H1 (cell line): ENCODE results near the gene GEMIN7. TPM values are rescaled to one million over a fixed set of nuclear protein-coding genes. Genes with fewer than 3 reads are reported as not detected.

Experiments used
- CTCF ChIA-PET: fragments of 300-600 bp; sonication (Branson Sonifier 250); formaldehyde crosslinking; loops from one replicate; lab custom pipeline; 2021; ENCODE audit not compliant: partially characterized antibody; lab: Charles Lee
- POLR2A ChIA-PET: fragments of 300-600 bp; sonication (Branson Sonifier 250); formaldehyde crosslinking; loops from one replicate; lab custom pipeline; 2021; ENCODE audit warnings: inconsistent platforms; ENCODE audit not compliant: partially characterized antibody; lab: Charles Lee
- DNase-seq, 2 experiments: peaks; one replicate each; pipeline versions ENCODE4 v3.0.0 to v3.0.0-alpha.2; 2010 to 2022; ENCODE audit warnings: low spot score in 2 of 2, low read depth in 1 of 2, mixed read lengths in 1 of 2
- FAIRE-seq: peaks from 2 replicates; lab custom pipeline; 2011; peaks lifted over from hg19 to GRCh38; lab: Jason Lieb, UNC
- H2AFZ ChIP-seq: 2 replicates; pipeline ENCODE4 v1.8.1; 2012; ENCODE audit warnings: low read length, inconsistent platforms
- H2AK5ac ChIP-seq: 2 replicates; pipeline ENCODE4 v1.6.1; 2013; ENCODE audit warnings: low read depth, low read length
- H2BK120ac ChIP-seq: replicated peaks from 2 replicates; pipeline ENCODE3; 2013; ENCODE audit warnings: low read depth, low read length, inconsistent platforms
- H2BK12ac ChIP-seq: 2 replicates; pipeline ENCODE4 v1.6.1; 2013; ENCODE audit warnings: low read depth, low read length
- H2BK15ac ChIP-seq: 2 replicates; pipeline ENCODE4 v1.6.1; 2013; ENCODE audit warnings: low read length
- H2BK20ac ChIP-seq: 2 replicates; pipeline ENCODE4 v1.6.1; 2013; ENCODE audit warnings: low read length
- H2BK5ac ChIP-seq: 2 replicates; pipeline ENCODE4 v1.6.1; 2013; ENCODE audit warnings: low read depth, low read length
- H3K14ac ChIP-seq: 2 replicates; pipeline ENCODE4 v1.6.1; 2013; ENCODE audit warnings: inconsistent platforms; ENCODE audit not compliant: insufficient read length
- H3K18ac ChIP-seq: 2 replicates; pipeline ENCODE4 v1.6.1; 2013; ENCODE audit warnings: low read length; ENCODE audit errors: extremely low read depth
- H3K23ac ChIP-seq: 2 replicates; pipeline ENCODE4 v1.6.1; 2013; ENCODE audit warnings: inconsistent platforms; ENCODE audit not compliant: insufficient read length
- H3K23me2 ChIP-seq: 2 replicates; pipeline ENCODE4 v1.6.1; 2013; ENCODE audit warnings: low read depth, low read length
- H3K27ac ChIP-seq: 2 replicates; pipeline ENCODE4 v1.6.1; 2011; ENCODE audit warnings: low read depth, low read length, inconsistent platforms
- H3K27me3 ChIP-seq, 4 experiments: replicated peaks in 1 of 4; 1 replicate in 1 of 4; 2 replicates in 3 of 4; pipeline versions ENCODE4 v1.6.1 to v1.8.1; 2011 to 2013; ENCODE audit warnings: low read length in 3 of 4, mild to moderate bottlenecking in 3 of 4, inconsistent platforms in 2 of 4, mixed read lengths in 2 of 4, moderate library complexity in 1 of 4; ENCODE audit not compliant: control insufficient read depth in 3 of 4, insufficient read depth in 3 of 4; ENCODE audit errors: extremely low read depth in 1 of 4
- H3K36me3 ChIP-seq, 4 experiments: 2 replicates each; pipeline versions ENCODE4 v1.6.1 to v1.8.1; 2011 to 2013; ENCODE audit warnings: mild to moderate bottlenecking in 4 of 4, low read length in 3 of 4, moderate library complexity in 2 of 4, control low read depth in 1 of 4, inconsistent platforms in 1 of 4; ENCODE audit not compliant: insufficient read depth in 4 of 4, control insufficient read depth in 2 of 4
- H3K4ac ChIP-seq: replicated peaks from 2 replicates; pipeline ENCODE3; 2013; ENCODE audit warnings: low read length, low read depth, mixed read lengths, inconsistent platforms; ENCODE audit not compliant: insufficient read length
- H3K4me1 ChIP-seq, 4 experiments: replicated peaks in 1 of 4; 1 replicate in 1 of 4; 2 replicates in 3 of 4; pipeline versions ENCODE4 v1.6.1 to v1.8.1; 2011 to 2013; ENCODE audit warnings: low read length in 3 of 4, inconsistent platforms in 2 of 4, mixed read lengths in 1 of 4; ENCODE audit not compliant: insufficient read depth in 4 of 4, control insufficient read depth in 3 of 4
- H3K4me2 ChIP-seq, 2 experiments: 2 replicates each; pipeline versions ENCODE4 v1.6.1 to v1.8.1; 2011 to 2013; ENCODE audit warnings: low read depth in 2 of 2, low read length in 2 of 2, control low read depth in 1 of 2, inconsistent platforms in 1 of 2, mild to moderate bottlenecking in 1 of 2; ENCODE audit not compliant: insufficient read depth in 1 of 2
- H3K4me3 ChIP-seq, 4 experiments: fragments of 200-600, 300-600 bp in 1 of 4; sonication (generic), shearing (Covaris generic), sonication (Bioruptor Twin) in 1 of 4; 2 replicates each; pipeline versions ENCODE4 v1.5.1 to v1.8.1; 2011 to 2016; ENCODE audit warnings: low read length in 4 of 4, low read depth in 3 of 4, control low read depth in 2 of 4, inconsistent platforms in 2 of 4, mild to moderate bottlenecking in 2 of 4, mixed read lengths in 1 of 4, moderate library complexity in 1 of 4; ENCODE audit not compliant: insufficient read depth in 2 of 4; ENCODE audit errors: extremely low read depth in 1 of 4
- H3K56ac ChIP-seq: replicated peaks from 2 replicates; pipeline ENCODE3; 2013; ENCODE audit warnings: low read depth, mild to moderate bottlenecking, mixed read lengths, low read length, inconsistent platforms; ENCODE audit not compliant: insufficient read length
- H3K79me1 ChIP-seq: 2 replicates; pipeline ENCODE4 v1.6.1; 2013; ENCODE audit warnings: low read depth, low read length, control low read depth
- H3K79me2 ChIP-seq, 2 experiments: 2 replicates each; pipeline versions ENCODE4 v1.6.1 to v1.8.1; 2012 to 2013; ENCODE audit warnings: low read length in 2 of 2, mild to moderate bottlenecking in 2 of 2, inconsistent platforms in 1 of 2; ENCODE audit not compliant: insufficient read depth in 2 of 2, control insufficient read depth in 1 of 2
- H3K9ac ChIP-seq, 4 experiments: replicated peaks in 1 of 4; 1 replicate in 1 of 4; 2 replicates in 3 of 4; pipeline versions ENCODE4 v1.6.1 to v1.8.1; 2011 to 2013; ENCODE audit warnings: low read depth in 3 of 4, low read length in 3 of 4, control low read depth in 2 of 4, mild to moderate bottlenecking in 2 of 4, moderate library complexity in 2 of 4, inconsistent platforms in 1 of 4; ENCODE audit errors: extremely low read depth in 1 of 4
- H3K9me3 ChIP-seq, 2 experiments: 2 replicates each; pipeline versions ENCODE4 v1.6.1 to v1.8.1; 2012 to 2013; ENCODE audit warnings: mild to moderate bottlenecking in 2 of 2, moderate library complexity in 2 of 2, control low read depth in 1 of 2, inconsistent platforms in 1 of 2, low read depth in 1 of 2, low read length in 1 of 2, mixed read lengths in 1 of 2; ENCODE audit not compliant: insufficient read depth in 2 of 2
- H4K20me1 ChIP-seq, 2 experiments: replicated peaks in 1 of 2; 2 replicates each; pipeline versions ENCODE3 to v1.8.1; 2011 to 2013; ENCODE audit warnings: inconsistent platforms in 2 of 2, low read length in 2 of 2, mild to moderate bottlenecking in 1 of 2; ENCODE audit not compliant: insufficient read depth in 2 of 2, control insufficient read depth in 1 of 2
- H4K5ac ChIP-seq: 2 replicates; pipeline ENCODE4 v1.6.1; 2013; ENCODE audit warnings: low read length, low read depth, mixed read lengths, inconsistent platforms; ENCODE audit not compliant: insufficient read length
- H4K8ac ChIP-seq: 2 replicates; pipeline ENCODE4 v1.8.0; 2013; ENCODE audit warnings: mild to moderate bottlenecking, moderate library complexity, low read length, inconsistent platforms; ENCODE audit not compliant: insufficient read depth; ENCODE audit errors: extremely low read depth
- H4K91ac ChIP-seq: replicated peaks from 2 replicates; pipeline ENCODE3; 2013; ENCODE audit warnings: low read length, mixed read lengths, inconsistent platforms; ENCODE audit not compliant: insufficient read length
- CHD1 ChIP-seq: IDR thresholded peaks from 2 replicates; pipeline ENCODE4 v1.6.1; 2012; ENCODE audit warnings: low read depth, low read length, improper control_type of control experiment
- CTBP2 ChIP-seq: IDR thresholded peaks from 2 replicates; pipeline ENCODE4 v1.7.0; 2011; ENCODE audit warnings: borderline replicate concordance, mild to moderate bottlenecking, moderate library complexity, mixed read lengths, low read length; ENCODE audit not compliant: insufficient read depth, insufficient read length
- FOSL1 ChIP-seq: IDR thresholded peaks from 2 replicates; pipeline ENCODE4 v1.6.1; 2011; ENCODE audit warnings: mild to moderate bottlenecking, low read depth, low read length, moderate library complexity; ENCODE audit not compliant: insufficient read depth
- GABPA ChIP-seq: IDR thresholded peaks from 2 replicates; pipeline ENCODE4 v1.6.1; 2011; ENCODE audit warnings: mild to moderate bottlenecking, low read length, moderate library complexity, borderline replicate concordance; ENCODE audit not compliant: insufficient read depth
- KDM5A ChIP-seq: fragments of 200-600 bp; IDR thresholded peaks from 2 replicates; pipeline ENCODE4 v1.7.1; 2012; ENCODE audit warnings: mild to moderate bottlenecking, low read length, inconsistent platforms, mixed read lengths
- MAX ChIP-seq: IDR thresholded peaks from 2 replicates; pipeline ENCODE4 v1.6.1; 2012; ENCODE audit warnings: inconsistent platforms
- NANOG ChIP-seq: IDR thresholded peaks from 2 replicates; pipeline ENCODE4 v1.6.1; 2011; ENCODE audit warnings: low read length, low read depth, mild to moderate bottlenecking, inconsistent platforms; ENCODE audit not compliant: insufficient read depth, poor library complexity, severe bottlenecking
- POLR2A ChIP-seq, 2 experiments: IDR thresholded peaks; 1 replicate in 1 of 2; 2 replicates in 1 of 2; pipeline ENCODE4 v1.6.1; 2011; ENCODE audit warnings: low read depth in 2 of 2, low read length in 2 of 2, mild to moderate bottlenecking in 2 of 2; ENCODE audit errors: control extremely low read depth in 1 of 2
- RAD21 ChIP-seq, 2 experiments: IDR thresholded peaks in 1 of 2; conservative IDR thresholded peaks in 1 of 2; 2 replicates each; pipeline ENCODE4 v1.6.1; 2011; ENCODE audit warnings: low read depth in 2 of 2, low read length in 2 of 2, improper control_type of control experiment in 1 of 2, inconsistent platforms in 1 of 2, mild to moderate bottlenecking in 1 of 2, moderate library complexity in 1 of 2
- USF2 ChIP-seq: IDR thresholded peaks from 2 replicates; pipeline ENCODE4 v1.6.1; 2011; ENCODE audit warnings: low read length, improper control_type of control experiment
- WGBS, 2 experiments: shearing (Covaris generic) in 1 of 2; methylation state at CpG; one replicate each; pipeline versions ENCODE4 v1.1.6 to v1.1.7; 2013 to 2015; ENCODE audit warnings: low lambda C conversion rate in 2 of 2, mixed read lengths in 2 of 2, inconsistent platforms in 1 of 2, low coverage in 1 of 2, missing lambda C conversion rate in 1 of 2; ENCODE audit not compliant: insufficient replicate concordance in 2 of 2, insufficient coverage in 1 of 2, insufficient read length in 1 of 2; ENCODE audit errors: extremely low coverage in 1 of 2, missing lambda C conversion rate in 1 of 2; 5-methylcytosine and 5-hydroxymethylcytosine counted together
- polyA plus RNA-seq, 7 experiments: library from polyadenylated mRNA; depleted of rRNA in 3 of 7; stranded (reverse) in 5 of 7; unstranded in 2 of 7; fragments of >200 nt in 5 of 7; fragments of 200-250 nt in 2 of 7; gene quantifications; 1 replicate in 5 of 7; 2 replicates in 1 of 7; 4 replicates in 1 of 7; pipeline versions ENCODE4 v1.2.1 to v1.2.3, GENCODE V29; 2011 to 2013; ENCODE audit warnings: missing spikeins in 2 of 7, mixed read lengths in 2 of 7
- total RNA-seq: library from RNA; stranded (reverse); fragmentation: NEBNext Ultra II Directional; extraction: Animal tissue kit (Norgen Biotek cat#: 25700); gene quantifications from 2 replicates; pipeline ENCODE4 v1.2.1, GENCODE V29; 2021

GEMIN7 gene
- total and polyA plus RNA-seq, 2 of the 8 experiments (the other 6 are each of a cell fraction or from before 2014, with no cell fraction given), result 48.0 to 91.6 TPM

- no peak overlapping the region for H3K14ac ChIP-seq
- no peak overlapping the region for H3K9ac ChIP-seq
- no peaks in the 10 kb centered on the region for H3K23me2 ChIP-seq
- H2AK5ac ChIP-seq, result no peak overlapping the region
- no peak overlapping the region; the same call in 1 of the 2 replicates for H2BK5ac ChIP-seq
- no peak for DNase-seq
- H3K27me3 ChIP-seq, result no peaks in the 10 kb centered on the region
- H3K18ac ChIP-seq, result no peak overlapping the region
- TF ChIP-seq POLR2A (IDR thresholded peaks at IDR 0.05; ENCODE audit: control extremely low read depth in 1 of 2, low read depth in 2 of 2, low read length in 2 of 2) (no peak), RAD21 (IDR thresholded peaks at IDR 0.05 in 1 of 2, conservative IDR thresholded peaks at IDR 0.05 in 1 of 2; ENCODE audit: low read depth in 2 of 2, low read length in 2 of 2) (no peak), NANOG (no peak), KDM5A (no peak), CHD1 (no peak), FOSL1 (no peak), USF2 (no peak), MAX (no peak), CTBP2 (no peak), GABPA (no peak)
- TF ChIP-seq, all 59 proteins: peak for 0
- H3K79me1 ChIP-seq, result peaks cover 12% of the 10 kb centered on the region
- H3K4ac ChIP-seq, result no peak overlapping the region
- CTCF ChIA-PET, result interaction anchor here (0.5 to 2.8 kb wide), 8 partner anchors 9 to 51 kb away, joined by 3 to 5 read pairs (median 3); no protein-coding TSS in a partner anchor
- no peaks in the 10 kb centered on the region for H3K9me3 ChIP-seq
- FAIRE-seq, result no peak
- no peak overlapping the region for H3K4me3 ChIP-seq
- H3K23ac ChIP-seq, result no peak overlapping the region
- H4K8ac ChIP-seq, result no peak overlapping the region
- POLR2A ChIA-PET, result interaction anchor here (1.9 kb wide), 1 partner anchor 9 kb away, joined by 4 read pairs; no protein-coding TSS in a partner anchor
- no peak overlapping the region for H2BK120ac ChIP-seq
- no peak overlapping the region for H2BK12ac ChIP-seq
- 98% methylated on average over 8 of the region's 11 CpGs; no CpG with 5 or more reads in 1 of the 2 experiments for WGBS, 2 experiments
- H2BK20ac ChIP-seq, result no peak overlapping the region
- H4K20me1 ChIP-seq, result peaks cover 3 to 11% of the 10 kb centered on the region in 2 experiments
- H4K5ac ChIP-seq, result no peak overlapping the region
- H4K91ac ChIP-seq, result no peak overlapping the region
- no peak overlapping the region for H3K27ac ChIP-seq
- no peak overlapping the region for H3K56ac ChIP-seq
- peaks cover 0 to 18% (median 8%) of the 10 kb centered on the region in 4 experiments; a peak in 5 of 7 replicates for H3K4me1 ChIP-seq
- H2BK15ac ChIP-seq, result no peak overlapping the region
- peaks cover 0 to 11% of the 10 kb centered on the region in 2 experiments; a peak in 1 of 4 replicates for H3K79me2 ChIP-seq
- no peak overlapping the region for H3K4me2 ChIP-seq
- no peak overlapping the region for H2AFZ ChIP-seq
- peaks cover 2 to 17% (median 7%) of the 10 kb centered on the region in 4 experiments; a peak in 5 of 8 replicates for H3K36me3 ChIP-seq
Observed at GRCh38 chr19:45140533-45140932, 61.5 kb downstream of the GEMIN7 start.
